HG03139 (cell line): ENCODE results near the gene KRT77.

ENCODE experiments used
- ATAC-seq: cut with Tn5 transposase; IDR thresholded peaks from one replicate; pipeline ENCODE4 v1.9.1; 2021; ENCODE audit not compliant: unreplicated experiment

KRT77 gene

GRCh38 chr12:52694151-52694550 is 9.2 kb downstream of the KRT77 start:
- ATAC-seq, result no peak

- no peak for ATAC-seq
These were observed 10.1 kb downstream of the KRT77 start for GRCh38 chr12:52693261-52693660.

GRCh38 chr12:52692254-52692653 is 11.1 kb downstream of the KRT77 start:
- ATAC-seq, result no peak

GRCh38 chr12:52691841-52692150 is 11.5 kb downstream of the KRT77 start:
- ATAC-seq, result no peak

GRCh38 chr12:52691076-52691840 is 12.1 kb downstream of the KRT77 start:
- no peak for ATAC-seq

GRCh38 chr12:52690351-52691075 is 12.8 kb downstream of the KRT77 start:
- ATAC-seq, result no peak

GRCh38 chr12:52689936-52690335 is 13.4 kb downstream of the KRT77 start:
- no peak for ATAC-seq

DNA sequence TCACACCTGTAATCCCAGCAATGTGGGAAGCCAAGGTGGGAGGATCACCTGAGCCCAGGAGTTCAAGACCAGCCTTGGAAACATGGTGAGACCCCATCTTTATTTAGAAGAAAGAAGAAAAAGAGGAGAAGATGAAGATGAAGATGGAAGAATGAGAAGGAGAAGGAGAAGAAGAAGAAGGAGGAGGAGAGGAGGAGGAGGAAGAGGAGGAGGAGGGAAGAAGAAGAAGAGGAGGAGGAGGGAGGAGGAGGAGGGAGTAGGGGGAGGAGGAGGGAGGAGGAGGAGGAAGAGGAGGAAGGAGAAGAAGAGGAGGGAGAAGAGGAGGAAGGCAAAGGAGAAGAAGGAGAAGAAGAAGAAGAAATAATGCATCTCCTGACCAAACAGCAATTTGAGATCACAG is 14.1 kb downstream of the KRT77 start:
- ATAC-seq, result no peak

DNA sequence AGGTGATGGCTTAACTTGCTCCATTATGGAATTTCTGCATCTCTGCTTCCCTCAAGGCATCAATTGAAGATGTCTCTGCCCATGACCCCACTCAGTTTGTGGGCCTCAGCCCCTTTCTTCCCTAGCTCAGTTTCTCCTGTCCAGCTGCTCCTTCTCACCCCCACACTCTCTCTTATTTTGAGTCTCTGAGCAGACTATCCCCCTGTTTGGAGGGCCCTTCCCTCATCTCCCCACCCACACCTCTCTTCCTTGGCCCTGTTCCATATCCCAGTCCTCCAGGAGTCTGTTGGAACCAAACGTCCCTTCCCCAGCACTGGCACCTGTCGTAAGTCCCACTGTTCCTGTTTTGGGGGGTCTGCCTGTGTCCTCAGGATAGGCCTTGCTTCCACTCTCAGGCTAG is 14.8 kb downstream of the KRT77 start:
- no peak for ATAC-seq

DNA sequence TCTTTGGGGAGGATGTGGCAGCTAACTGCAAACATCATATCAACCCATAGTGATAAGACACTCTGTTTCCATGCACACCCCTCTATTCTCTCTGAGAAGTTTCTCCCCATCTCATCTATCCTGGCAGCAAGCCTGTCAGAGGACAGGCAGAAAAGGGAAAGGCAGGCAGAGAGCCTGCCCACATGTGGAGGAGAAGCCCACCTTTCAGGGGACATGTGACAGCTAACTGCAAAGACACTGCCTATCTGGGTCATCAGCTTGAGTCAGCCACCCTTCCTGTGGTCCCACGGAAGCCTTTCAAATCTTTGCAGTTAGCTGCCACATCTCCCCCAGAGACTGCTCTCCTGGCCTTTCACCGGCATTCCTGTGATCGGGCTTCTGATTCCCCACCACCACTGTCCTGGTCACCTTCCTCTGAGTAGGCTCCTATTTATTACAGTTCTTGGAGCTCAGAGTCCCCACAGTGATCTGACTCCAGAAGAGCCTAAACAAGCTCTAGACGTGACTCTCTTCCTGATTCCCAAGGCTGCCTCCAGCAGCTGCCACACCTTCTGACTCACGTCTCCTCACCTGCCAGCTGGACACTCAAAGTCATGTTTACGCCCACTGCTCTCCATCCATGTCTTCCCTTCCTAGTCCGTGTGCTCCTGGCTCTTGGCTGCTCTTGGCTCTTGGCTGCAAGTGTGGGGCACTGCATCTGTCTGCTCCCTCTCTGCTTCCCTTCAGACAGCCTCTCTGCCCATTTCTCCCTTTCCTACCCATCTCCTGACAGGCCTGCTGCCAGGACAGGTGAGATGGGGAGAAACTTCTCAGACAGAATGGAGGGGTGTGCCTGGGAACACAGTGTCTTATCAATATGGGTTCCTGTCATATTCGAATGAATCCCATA is 15.6 kb downstream of the KRT77 start:
- no peak for ATAC-seq

- ATAC-seq, result no peak
These were observed 16.4 kb downstream of the KRT77 start for GRCh38 chr12:52686756-52687487.

DNA sequence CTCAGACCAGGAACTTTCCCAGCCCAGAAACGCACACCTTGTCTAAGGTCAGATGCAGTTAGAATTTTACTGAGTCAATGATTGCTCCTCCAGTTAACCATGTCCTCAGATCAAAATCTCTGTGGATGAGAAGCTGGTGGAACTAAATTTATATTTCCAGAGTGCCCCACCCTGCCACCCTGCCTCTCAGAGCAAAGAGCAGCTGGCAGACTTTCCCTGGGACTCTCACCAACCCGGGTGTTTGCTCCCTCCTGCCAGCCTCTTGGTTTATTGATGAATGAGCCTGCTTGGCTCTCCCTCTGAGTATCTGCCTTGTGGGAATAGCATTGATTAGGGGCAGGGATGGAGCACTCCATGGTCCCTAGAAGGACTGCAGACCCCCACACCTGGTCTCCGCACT is 17.3 kb downstream of the KRT77 start:
- no peak for ATAC-seq

- ATAC-seq, result no peak
These were observed 17.9 kb downstream of the KRT77 start for GRCh38 chr12:52685406-52685890.

GRCh38 chr12:52684431-52684830 is 18.9 kb downstream of the KRT77 start:
- no peak for ATAC-seq

GRCh38 chr12:52683575-52684300 is 19.6 kb downstream of the KRT77 start:
- ATAC-seq, result no peak

- ATAC-seq, result no peak
These were observed 20.3 kb downstream of the KRT77 start for GRCh38 chr12:52682938-52683574.

DNA sequence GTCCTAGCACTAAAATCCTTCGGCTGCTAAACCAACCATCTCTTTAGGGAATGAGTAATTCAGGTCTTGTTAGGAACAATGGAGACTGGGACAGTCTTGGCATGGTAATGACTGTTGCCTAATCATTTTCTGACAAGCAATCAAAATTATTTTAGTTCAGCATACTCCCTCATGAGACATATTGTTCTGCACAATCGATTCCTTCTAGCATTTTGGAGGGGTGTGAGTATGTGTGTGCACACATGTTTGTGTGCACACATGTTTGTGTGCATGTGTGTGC is 21.0 kb downstream of the KRT77 start:
- ATAC-seq, result no peak

GRCh38 chr12:52681526-52682380 is 21.6 kb downstream of the KRT77 start:
- ATAC-seq, result no peak

GRCh38 chr12:52680363-52680762 is 23.0 kb downstream of the KRT77 start, which contains the start of gene KRT1:
KRT1 (minus strand) TSS chr12:52680407; CDS start chr12:52680348, 59 bp downstream.
- no peak for ATAC-seq
